Measurements from ENCODE around the gene SLC35F4. TPM values are rescaled to one million over a fixed set of nuclear protein-coding genes. Genes with fewer than 3 reads are reported as not detected.

SLC35F4 gene
- total and polyA plus RNA-seq, 10 of the 15 experiments (the other 5 are each of a cell fraction or from before 2014, with no cell fraction given), result 0.06 to 0.30 TPM; not detected in 8

GRCh38 chr14:57699947-57700346 lies 165.9 kb downstream of the SLC35F4 start:
- H3K36me3 ChIP-seq (ENCODE audit: control insufficient read depth in 2 of 2, insufficient read depth in 2 of 2, low read length in 1 of 2), result no peaks in the 10 kb centered on the region
- no peak overlapping the region for H3K27ac ChIP-seq (ENCODE audit: control insufficient read depth, insufficient read depth)
- ChIA-PET SMC1A (ENCODE audit: uncharacterized antibody, unreplicated experiment) (interaction anchor here (1.3 kb wide), 1 partner anchor 12 kb away, joined by 3 read pairs; no protein-coding TSS in a partner anchor), POLR2A (no interaction called here), RAD21 (ENCODE audit: unreplicated experiment) (no interaction called here), CTCF (interaction anchor here (1.8 kb wide), 1 partner anchor 7 kb away, joined by 6 read pairs; no protein-coding TSS in a partner anchor)
- H3K4me3 ChIP-seq, result no peak overlapping the region
- no peaks in the 10 kb centered on the region for H3K4me1 ChIP-seq (ENCODE audit: control insufficient read depth, insufficient read depth, low read length)
- H3K4me2 ChIP-seq (ENCODE audit: control insufficient read depth, insufficient read depth), result no peak overlapping the region
- intact Hi-C loops (cut with micrococcal nuclease; ENCODE audit: unreplicated experiment), result loop anchor here (10.0 kb wide), 1 partner anchor 165 kb away; no protein-coding TSS in a partner anchor
- no peaks in the 10 kb centered on the region for H3K27me3 ChIP-seq (replicated peaks in 1 of 2; ENCODE audit: control insufficient read depth in 2 of 2, insufficient read depth in 2 of 2, low read length in 1 of 2)
- no peaks in the 10 kb centered on the region; the same call in 2 of the 3 replicates for H3K9me3 ChIP-seq (replicated peaks; ENCODE audit: control insufficient read depth, insufficient read depth, low read length)
- H3K9ac ChIP-seq (ENCODE audit: control insufficient read depth, insufficient read depth, low read length), result no peak overlapping the region
- in situ Hi-C loops (cut with MboI), result no loop called here
- H2AFZ ChIP-seq (ENCODE audit: control insufficient read depth, low read depth, low read length), result no peak overlapping the region
- no peak for FAIRE-seq
- no TSS peak for BruUV-seq (replicated peaks)
- no peak for ATAC-seq
- WGBS (ENCODE audit: insufficient coverage, insufficient replicate concordance, low lambda C conversion rate, missing lambda C conversion rate), result 0% methylated on average over 3 of the region's 3 CpGs
- no peak for DNase-seq (ENCODE audit: low read depth, low spot score)
- H3K79me2 ChIP-seq (ENCODE audit: control insufficient read depth, insufficient read depth, low read length), result no peaks in the 10 kb centered on the region
- no peaks in the 10 kb centered on the region for H4K20me1 ChIP-seq (ENCODE audit: control insufficient read depth, insufficient read depth)
- TF ChIP-seq ATF3 (IDR thresholded peaks at IDR 0.05; ENCODE audit: borderline replicate concordance, extremely low read depth, low read depth, low read length) (no peak), CHD2 (IDR thresholded peaks at IDR 0.05; ENCODE audit: borderline replicate concordance, low read depth, low read length) (no peak), SIN3A (IDR thresholded peaks at IDR 0.05; ENCODE audit: low read depth, low read length) (no peak), JUND (IDR thresholded peaks at IDR 0.05; ENCODE audit: low read depth, low read length) (no peak), KAT2A (conservative IDR thresholded peaks at IDR 0.05; ENCODE audit: control insufficient read depth, low read depth, low read length) (no peak), RUNX3 (IDR thresholded peaks at IDR 0.05; ENCODE audit: low read length) (no peak), BRCA1 (IDR thresholded peaks at IDR 0.05; ENCODE audit: low read depth, low read length) (no peak), STAT1 (conservative IDR thresholded peaks at IDR 0.05) (no peak), HDAC2 (IDR thresholded peaks at IDR 0.05) (no peak), CTCF (IDR thresholded peaks at IDR 0.05 in 2 of 3, conservative IDR thresholded peaks at IDR 0.05 in 1 of 3; ENCODE audit: control insufficient read depth in 2 of 3, extremely low read depth in 1 of 3, insufficient read depth in 1 of 3, low read depth in 3 of 3, low read length in 3 of 3) (no peak), SRF (IDR thresholded peaks at IDR 0.05; ENCODE audit: low read depth in 2 of 2, low read length in 2 of 2) (no peak), HDAC6 (IDR thresholded peaks at IDR 0.05; ENCODE audit: unreplicated experiment) (no peak), NFIC (IDR thresholded peaks at IDR 0.05; ENCODE audit: low read depth, low read length) (no peak), RFX5 (IDR thresholded peaks at IDR 0.05; ENCODE audit: low read depth, low read length) (no peak), PAX8 (IDR thresholded peaks at IDR 0.05) (no peak)
- TF ChIP-seq, protein P1, sequence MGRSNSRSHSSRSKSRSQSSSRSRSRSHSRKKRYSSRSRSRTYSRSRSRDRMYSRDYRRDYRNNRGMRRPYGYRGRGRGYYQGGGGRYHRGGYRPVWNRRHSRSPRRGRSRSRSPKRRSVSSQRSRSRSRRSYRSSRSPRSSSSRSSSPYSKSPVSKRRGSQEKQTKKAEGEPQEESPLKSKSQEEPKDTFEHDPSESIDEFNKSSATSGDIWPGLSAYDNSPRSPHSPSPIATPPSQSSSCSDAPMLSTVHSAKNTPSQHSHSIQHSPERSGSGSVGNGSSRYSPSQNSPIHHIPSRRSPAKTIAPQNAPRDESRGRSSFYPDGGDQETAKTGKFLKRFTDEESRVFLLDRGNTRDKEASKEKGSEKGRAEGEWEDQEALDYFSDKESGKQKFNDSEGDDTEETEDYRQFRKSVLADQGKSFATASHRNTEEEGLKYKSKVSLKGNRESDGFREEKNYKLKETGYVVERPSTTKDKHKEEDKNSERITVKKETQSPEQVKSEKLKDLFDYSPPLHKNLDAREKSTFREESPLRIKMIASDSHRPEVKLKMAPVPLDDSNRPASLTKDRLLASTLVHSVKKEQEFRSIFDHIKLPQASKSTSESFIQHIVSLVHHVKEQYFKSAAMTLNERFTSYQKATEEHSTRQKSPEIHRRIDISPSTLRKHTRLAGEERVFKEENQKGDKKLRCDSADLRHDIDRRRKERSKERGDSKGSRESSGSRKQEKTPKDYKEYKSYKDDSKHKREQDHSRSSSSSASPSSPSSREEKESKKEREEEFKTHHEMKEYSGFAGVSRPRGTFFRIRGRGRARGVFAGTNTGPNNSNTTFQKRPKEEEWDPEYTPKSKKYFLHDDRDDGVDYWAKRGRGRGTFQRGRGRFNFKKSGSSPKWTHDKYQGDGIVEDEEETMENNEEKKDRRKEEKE (IDR thresholded peaks at IDR 0.05), result no peak
- TF ChIP-seq, protein P2, sequence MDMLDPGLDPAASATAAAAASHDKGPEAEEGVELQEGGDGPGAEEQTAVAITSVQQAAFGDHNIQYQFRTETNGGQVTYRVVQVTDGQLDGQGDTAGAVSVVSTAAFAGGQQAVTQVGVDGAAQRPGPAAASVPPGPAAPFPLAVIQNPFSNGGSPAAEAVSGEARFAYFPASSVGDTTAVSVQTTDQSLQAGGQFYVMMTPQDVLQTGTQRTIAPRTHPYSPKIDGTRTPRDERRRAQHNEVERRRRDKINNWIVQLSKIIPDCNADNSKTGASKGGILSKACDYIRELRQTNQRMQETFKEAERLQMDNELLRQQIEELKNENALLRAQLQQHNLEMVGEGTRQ (IDR thresholded peaks at IDR 0.05; ENCODE audit: borderline replicate concordance, low read depth, low read length), result no peak
